H1 (cell line): ENCODE data around the gene METTL1. TPM values are rescaled to one million over a fixed set of nuclear protein-coding genes. Genes with fewer than 3 reads are reported as not detected.

Experiments used
- CTCF ChIA-PET: fragments of 300-600 bp; sonication (Branson Sonifier 250); formaldehyde crosslinking; loops from one replicate; lab custom pipeline; 2021; ENCODE audit not compliant: partially characterized antibody; lab: Charles Lee
- POLR2A ChIA-PET: fragments of 300-600 bp; sonication (Branson Sonifier 250); formaldehyde crosslinking; loops from one replicate; lab custom pipeline; 2021; ENCODE audit warnings: inconsistent platforms; ENCODE audit not compliant: partially characterized antibody; lab: Charles Lee
- DNase-seq, 2 experiments: peaks; one replicate each; pipeline versions ENCODE4 v3.0.0 to v3.0.0-alpha.2; 2010 to 2022; ENCODE audit warnings: low spot score in 2 of 2, low read depth in 1 of 2, mixed read lengths in 1 of 2
- FAIRE-seq: peaks from 2 replicates; lab custom pipeline; 2011; peaks lifted over from hg19 to GRCh38; lab: Jason Lieb, UNC
- H2AFZ ChIP-seq: 2 replicates; pipeline ENCODE4 v1.8.1; 2012; ENCODE audit warnings: low read length, inconsistent platforms
- H2AK5ac ChIP-seq: 2 replicates; pipeline ENCODE4 v1.6.1; 2013; ENCODE audit warnings: low read depth, low read length
- H2BK120ac ChIP-seq: replicated peaks from 2 replicates; pipeline ENCODE3; 2013; ENCODE audit warnings: low read depth, low read length, inconsistent platforms
- H2BK12ac ChIP-seq: 2 replicates; pipeline ENCODE4 v1.6.1; 2013; ENCODE audit warnings: low read depth, low read length
- H2BK15ac ChIP-seq: 2 replicates; pipeline ENCODE4 v1.6.1; 2013; ENCODE audit warnings: low read length
- H2BK20ac ChIP-seq: 2 replicates; pipeline ENCODE4 v1.6.1; 2013; ENCODE audit warnings: low read length
- H2BK5ac ChIP-seq: 2 replicates; pipeline ENCODE4 v1.6.1; 2013; ENCODE audit warnings: low read depth, low read length
- H3K14ac ChIP-seq: 2 replicates; pipeline ENCODE4 v1.6.1; 2013; ENCODE audit warnings: inconsistent platforms; ENCODE audit not compliant: insufficient read length
- H3K18ac ChIP-seq: 2 replicates; pipeline ENCODE4 v1.6.1; 2013; ENCODE audit warnings: low read length; ENCODE audit errors: extremely low read depth
- H3K23ac ChIP-seq: 2 replicates; pipeline ENCODE4 v1.6.1; 2013; ENCODE audit warnings: inconsistent platforms; ENCODE audit not compliant: insufficient read length
- H3K23me2 ChIP-seq: 2 replicates; pipeline ENCODE4 v1.6.1; 2013; ENCODE audit warnings: low read depth, low read length
- H3K27ac ChIP-seq: 2 replicates; pipeline ENCODE4 v1.6.1; 2011; ENCODE audit warnings: low read depth, low read length, inconsistent platforms
- H3K27me3 ChIP-seq, 4 experiments: replicated peaks in 1 of 4; 1 replicate in 1 of 4; 2 replicates in 3 of 4; pipeline versions ENCODE4 v1.6.1 to v1.8.1; 2011 to 2013; ENCODE audit warnings: low read length in 3 of 4, mild to moderate bottlenecking in 3 of 4, inconsistent platforms in 2 of 4, mixed read lengths in 2 of 4, moderate library complexity in 1 of 4; ENCODE audit not compliant: control insufficient read depth in 3 of 4, insufficient read depth in 3 of 4; ENCODE audit errors: extremely low read depth in 1 of 4
- H3K36me3 ChIP-seq, 4 experiments: 2 replicates each; pipeline versions ENCODE4 v1.6.1 to v1.8.1; 2011 to 2013; ENCODE audit warnings: mild to moderate bottlenecking in 4 of 4, low read length in 3 of 4, moderate library complexity in 2 of 4, control low read depth in 1 of 4, inconsistent platforms in 1 of 4; ENCODE audit not compliant: insufficient read depth in 4 of 4, control insufficient read depth in 2 of 4
- H3K4ac ChIP-seq: replicated peaks from 2 replicates; pipeline ENCODE3; 2013; ENCODE audit warnings: low read length, low read depth, mixed read lengths, inconsistent platforms; ENCODE audit not compliant: insufficient read length
- H3K4me1 ChIP-seq, 4 experiments: replicated peaks in 1 of 4; 1 replicate in 1 of 4; 2 replicates in 3 of 4; pipeline versions ENCODE4 v1.6.1 to v1.8.1; 2011 to 2013; ENCODE audit warnings: low read length in 3 of 4, inconsistent platforms in 2 of 4, mixed read lengths in 1 of 4; ENCODE audit not compliant: insufficient read depth in 4 of 4, control insufficient read depth in 3 of 4
- H3K4me2 ChIP-seq, 2 experiments: 2 replicates each; pipeline versions ENCODE4 v1.6.1 to v1.8.1; 2011 to 2013; ENCODE audit warnings: low read depth in 2 of 2, low read length in 2 of 2, control low read depth in 1 of 2, inconsistent platforms in 1 of 2, mild to moderate bottlenecking in 1 of 2; ENCODE audit not compliant: insufficient read depth in 1 of 2
- H3K4me3 ChIP-seq, 4 experiments: fragments of 200-600, 300-600 bp in 1 of 4; sonication (generic), shearing (Covaris generic), sonication (Bioruptor Twin) in 1 of 4; 2 replicates each; pipeline versions ENCODE4 v1.5.1 to v1.8.1; 2011 to 2016; ENCODE audit warnings: low read length in 4 of 4, low read depth in 3 of 4, control low read depth in 2 of 4, inconsistent platforms in 2 of 4, mild to moderate bottlenecking in 2 of 4, mixed read lengths in 1 of 4, moderate library complexity in 1 of 4; ENCODE audit not compliant: insufficient read depth in 2 of 4; ENCODE audit errors: extremely low read depth in 1 of 4
- H3K56ac ChIP-seq: replicated peaks from 2 replicates; pipeline ENCODE3; 2013; ENCODE audit warnings: low read depth, mild to moderate bottlenecking, mixed read lengths, low read length, inconsistent platforms; ENCODE audit not compliant: insufficient read length
- H3K79me1 ChIP-seq: 2 replicates; pipeline ENCODE4 v1.6.1; 2013; ENCODE audit warnings: low read depth, low read length, control low read depth
- H3K79me2 ChIP-seq, 2 experiments: 2 replicates each; pipeline versions ENCODE4 v1.6.1 to v1.8.1; 2012 to 2013; ENCODE audit warnings: low read length in 2 of 2, mild to moderate bottlenecking in 2 of 2, inconsistent platforms in 1 of 2; ENCODE audit not compliant: insufficient read depth in 2 of 2, control insufficient read depth in 1 of 2
- H3K9ac ChIP-seq, 4 experiments: replicated peaks in 1 of 4; 1 replicate in 1 of 4; 2 replicates in 3 of 4; pipeline versions ENCODE4 v1.6.1 to v1.8.1; 2011 to 2013; ENCODE audit warnings: low read depth in 3 of 4, low read length in 3 of 4, control low read depth in 2 of 4, mild to moderate bottlenecking in 2 of 4, moderate library complexity in 2 of 4, inconsistent platforms in 1 of 4; ENCODE audit errors: extremely low read depth in 1 of 4
- H3K9me3 ChIP-seq, 2 experiments: 2 replicates each; pipeline versions ENCODE4 v1.6.1 to v1.8.1; 2012 to 2013; ENCODE audit warnings: mild to moderate bottlenecking in 2 of 2, moderate library complexity in 2 of 2, control low read depth in 1 of 2, inconsistent platforms in 1 of 2, low read depth in 1 of 2, low read length in 1 of 2, mixed read lengths in 1 of 2; ENCODE audit not compliant: insufficient read depth in 2 of 2
- H4K20me1 ChIP-seq, 2 experiments: replicated peaks in 1 of 2; 2 replicates each; pipeline versions ENCODE3 to v1.8.1; 2011 to 2013; ENCODE audit warnings: inconsistent platforms in 2 of 2, low read length in 2 of 2, mild to moderate bottlenecking in 1 of 2; ENCODE audit not compliant: insufficient read depth in 2 of 2, control insufficient read depth in 1 of 2
- H4K5ac ChIP-seq: 2 replicates; pipeline ENCODE4 v1.6.1; 2013; ENCODE audit warnings: low read length, low read depth, mixed read lengths, inconsistent platforms; ENCODE audit not compliant: insufficient read length
- H4K8ac ChIP-seq: 2 replicates; pipeline ENCODE4 v1.8.0; 2013; ENCODE audit warnings: mild to moderate bottlenecking, moderate library complexity, low read length, inconsistent platforms; ENCODE audit not compliant: insufficient read depth; ENCODE audit errors: extremely low read depth
- H4K91ac ChIP-seq: replicated peaks from 2 replicates; pipeline ENCODE3; 2013; ENCODE audit warnings: low read length, mixed read lengths, inconsistent platforms; ENCODE audit not compliant: insufficient read length
- ASH2L ChIP-seq: fragments of 200-600, 300-600 bp; sonication (generic); IDR thresholded peaks from one replicate; pipeline ENCODE4 v1.7.1; 2017; ENCODE audit warnings: low read length
- POLR2AphosphoS5 ChIP-seq: IDR thresholded peaks from 2 replicates; pipeline ENCODE4 v1.6.1; 2011; ENCODE audit warnings: low read depth, low read length
- POU5F1 ChIP-seq: IDR thresholded peaks from 2 replicates; pipeline ENCODE4 v1.6.1; 2011; ENCODE audit warnings: low read depth, mild to moderate bottlenecking, low read length, moderate library complexity
- RAD21 ChIP-seq, 2 experiments: IDR thresholded peaks in 1 of 2; conservative IDR thresholded peaks in 1 of 2; 2 replicates each; pipeline ENCODE4 v1.6.1; 2011; ENCODE audit warnings: low read depth in 2 of 2, low read length in 2 of 2, improper control_type of control experiment in 1 of 2, inconsistent platforms in 1 of 2, mild to moderate bottlenecking in 1 of 2, moderate library complexity in 1 of 2
- RNF2 ChIP-seq: fragments of 200-900, 300-1000 bp; sonication (generic); IDR thresholded peaks from 2 replicates; pipeline ENCODE4 v1.7.1; 2016; ENCODE audit warnings: borderline replicate concordance, low read depth, mild to moderate bottlenecking, antibody characterized with exemption, low read length; ENCODE audit not compliant: poor library complexity, severe bottlenecking; ENCODE audit errors: missing control alignments
- RXRA ChIP-seq: IDR thresholded peaks from 2 replicates; pipeline ENCODE4 v1.6.1; 2011; ENCODE audit warnings: low read depth, mild to moderate bottlenecking, low read length, moderate library complexity; ENCODE audit not compliant: insufficient read depth
- SAP30 ChIP-seq: fragments of 300-600 bp; sonication (generic); IDR thresholded peaks from 2 replicates; pipeline ENCODE4 v1.7.1; 2012; ENCODE audit warnings: low read length, moderate library complexity, mild to moderate bottlenecking, inconsistent platforms; ENCODE audit not compliant: insufficient read depth, insufficient replicate concordance
- SIX5 ChIP-seq: IDR thresholded peaks from 2 replicates; pipeline ENCODE4 v1.6.1; 2011; ENCODE audit warnings: mild to moderate bottlenecking, low read depth, low read length
- YY1 ChIP-seq: IDR thresholded peaks from 2 replicates; pipeline ENCODE4 v1.6.1; 2011; ENCODE audit warnings: low read depth, mild to moderate bottlenecking, low read length
- WGBS, 2 experiments: shearing (Covaris generic) in 1 of 2; methylation state at CpG; one replicate each; pipeline versions ENCODE4 v1.1.6 to v1.1.7; 2013 to 2015; ENCODE audit warnings: low lambda C conversion rate in 2 of 2, mixed read lengths in 2 of 2, inconsistent platforms in 1 of 2, low coverage in 1 of 2, missing lambda C conversion rate in 1 of 2; ENCODE audit not compliant: insufficient replicate concordance in 2 of 2, insufficient coverage in 1 of 2, insufficient read length in 1 of 2; ENCODE audit errors: extremely low coverage in 1 of 2, missing lambda C conversion rate in 1 of 2; 5-methylcytosine and 5-hydroxymethylcytosine counted together
- polyA plus RNA-seq, 7 experiments: library from polyadenylated mRNA; depleted of rRNA in 3 of 7; stranded (reverse) in 5 of 7; unstranded in 2 of 7; fragments of >200 nt in 5 of 7; fragments of 200-250 nt in 2 of 7; gene quantifications; 1 replicate in 5 of 7; 2 replicates in 1 of 7; 4 replicates in 1 of 7; pipeline versions ENCODE4 v1.2.1 to v1.2.3, GENCODE V29; 2011 to 2013; ENCODE audit warnings: missing spikeins in 2 of 7, mixed read lengths in 2 of 7
- total RNA-seq: library from RNA; stranded (reverse); fragmentation: NEBNext Ultra II Directional; extraction: Animal tissue kit (Norgen Biotek cat#: 25700); gene quantifications from 2 replicates; pipeline ENCODE4 v1.2.1, GENCODE V29; 2021
- TF ChIP-seq, protein P1 (sequence below), 3 experiments: IDR thresholded peaks; 1 replicate in 2 of 3; 2 replicates in 1 of 3; pipeline versions ENCODE4 v1.5.1 to v1.6.1; 2011; ENCODE audit warnings: low read length in 3 of 3, mild to moderate bottlenecking in 3 of 3, inconsistent platforms in 2 of 3, low read depth in 1 of 3, moderate library complexity in 1 of 3; ENCODE audit not compliant: insufficient read depth in 1 of 3; ENCODE audit errors: control extremely low read depth in 1 of 3

METTL1 gene
- total and polyA plus RNA-seq, 2 of the 8 experiments (the other 6 are each of a cell fraction or from before 2014, with no cell fraction given) = 40.5 to 46.0 TPM

DNA sequence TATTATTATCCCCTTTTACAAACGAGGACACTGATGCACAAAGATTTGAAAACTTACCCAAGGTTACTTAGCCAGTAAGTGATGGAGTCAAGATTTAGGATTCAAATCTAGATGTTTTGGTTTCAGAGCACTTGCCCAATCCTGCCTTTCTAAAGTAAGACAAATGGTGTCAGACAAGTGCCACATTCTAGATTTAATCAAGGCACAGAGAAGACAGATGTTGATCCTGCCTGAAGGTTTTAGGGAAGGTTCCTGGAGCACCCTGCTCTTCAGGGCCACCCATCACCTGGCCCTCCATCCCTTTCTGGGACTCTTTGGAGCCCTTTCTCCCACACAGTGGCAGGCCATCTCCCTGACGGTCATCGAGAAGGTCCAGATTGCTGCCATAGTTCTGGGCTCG is 14.1 kb downstream of the METTL1 start:
- no peak overlapping the region for H2BK12ac ChIP-seq
- H3K36me3 ChIP-seq = peaks cover 0 to 4% (median 0%) of the 10 kb centered on the region in 4 experiments; a peak in 2 of 8 replicates
- no peaks in the 10 kb centered on the region for H3K79me2 ChIP-seq
- POLR2A ChIA-PET = interaction anchor here (1.1 to 2.0 kb wide), 2 partner anchors 15 to 57 kb away, joined by 4 to 11 read pairs; partner anchors contain the start of genes EEF1AKMT3 and METTL1
- no peak overlapping the region for H3K4ac ChIP-seq
- peaks cover 8 to 33% (median 26%) of the 10 kb centered on the region in 4 experiments for H3K27me3 ChIP-seq
- no peak overlapping the region for H2BK20ac ChIP-seq
- no peak overlapping the region for H4K91ac ChIP-seq
- CTCF ChIA-PET = interaction anchor here (0.6 to 2.2 kb wide), 6 partner anchors 10 to 816 kb away, joined by 3 to 40 read pairs (median 4); partner anchors contain the start of genes CYP27B1 and PIP4K2C
- H3K4me2 ChIP-seq = no peak overlapping the region; a peak in 1 of 4 replicates
- H2BK15ac ChIP-seq = no peak overlapping the region
- no peak overlapping the region for H3K4me3 ChIP-seq
- no peak overlapping the region for H3K9ac ChIP-seq
- H3K14ac ChIP-seq = no peak overlapping the region
- no peak overlapping the region for H3K27ac ChIP-seq
- no peak overlapping the region for H2BK5ac ChIP-seq
- peaks cover 7% of the 10 kb centered on the region for H3K23me2 ChIP-seq
- H4K8ac ChIP-seq = no peak overlapping the region
- no peak overlapping the region for H4K5ac ChIP-seq
- peaks cover 0 to 19% (median 6%) of the 10 kb centered on the region in 4 experiments; a peak in 6 of 7 replicates for H3K4me1 ChIP-seq
- no peak overlapping the region for H2AK5ac ChIP-seq
- 86% methylated on average over 4 of the region's 4 CpGs; no CpG with 5 or more reads in 1 of the 2 experiments for WGBS, 2 experiments
- no peaks in the 10 kb centered on the region for H3K9me3 ChIP-seq
- FAIRE-seq (no peak), DNase-seq (no peak)
- H2BK120ac ChIP-seq = no peak overlapping the region
- H4K20me1 ChIP-seq = peaks cover 3 to 15% of the 10 kb centered on the region in 2 experiments
- H3K23ac ChIP-seq = no peak overlapping the region
- no peak overlapping the region for H2AFZ ChIP-seq
- H3K18ac ChIP-seq = no peak overlapping the region
- H3K79me1 ChIP-seq = no peaks in the 10 kb centered on the region
- no peak overlapping the region for H3K56ac ChIP-seq
- TF ChIP-seq, protein P1, sequence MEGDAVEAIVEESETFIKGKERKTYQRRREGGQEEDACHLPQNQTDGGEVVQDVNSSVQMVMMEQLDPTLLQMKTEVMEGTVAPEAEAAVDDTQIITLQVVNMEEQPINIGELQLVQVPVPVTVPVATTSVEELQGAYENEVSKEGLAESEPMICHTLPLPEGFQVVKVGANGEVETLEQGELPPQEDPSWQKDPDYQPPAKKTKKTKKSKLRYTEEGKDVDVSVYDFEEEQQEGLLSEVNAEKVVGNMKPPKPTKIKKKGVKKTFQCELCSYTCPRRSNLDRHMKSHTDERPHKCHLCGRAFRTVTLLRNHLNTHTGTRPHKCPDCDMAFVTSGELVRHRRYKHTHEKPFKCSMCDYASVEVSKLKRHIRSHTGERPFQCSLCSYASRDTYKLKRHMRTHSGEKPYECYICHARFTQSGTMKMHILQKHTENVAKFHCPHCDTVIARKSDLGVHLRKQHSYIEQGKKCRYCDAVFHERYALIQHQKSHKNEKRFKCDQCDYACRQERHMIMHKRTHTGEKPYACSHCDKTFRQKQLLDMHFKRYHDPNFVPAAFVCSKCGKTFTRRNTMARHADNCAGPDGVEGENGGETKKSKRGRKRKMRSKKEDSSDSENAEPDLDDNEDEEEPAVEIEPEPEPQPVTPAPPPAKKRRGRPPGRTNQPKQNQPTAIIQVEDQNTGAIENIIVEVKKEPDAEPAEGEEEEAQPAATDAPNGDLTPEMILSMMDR (IDR thresholded peaks at IDR 0.05; ENCODE audit: control extremely low read depth in 1 of 3, insufficient read depth in 1 of 3, low read depth in 1 of 3, low read length in 3 of 3) = no peak
- TF ChIP-seq POLR2AphosphoS5 = no peak
- TF ChIP-seq RNF2 = no peak
- no peak for TF ChIP-seq SAP30
- no peak for TF ChIP-seq RXRA
- no peak for TF ChIP-seq SIX5
- no peak for TF ChIP-seq YY1
- no peak for TF ChIP-seq POU5F1
- no peak for TF ChIP-seq RAD21 (IDR thresholded peaks at IDR 0.05 in 1 of 2, conservative IDR thresholded peaks at IDR 0.05 in 1 of 2; ENCODE audit: low read depth in 2 of 2, low read length in 2 of 2)
- no peak for TF ChIP-seq ASH2L
